Lower lobe of right lung (tissue), 2 donors: ENCODE measurements around the gene RALY. TPM values are rescaled to one million over a fixed set of nuclear protein-coding genes. Genes with fewer than 3 reads are reported as not detected.

ENCODE experiments used
- ATAC-seq, 2 donors: fragments of 200-7000 bp; cut with Tn5 transposase; one replicate each; pipeline ENCODE4 v1.9.1; 2020 to 2022; ENCODE audit warnings: mild to moderate bottlenecking in 2 of 2, moderate library complexity in 2 of 2
- DNase-seq: peaks from one replicate; pipeline ENCODE4 v3.0.0-alpha.2; 2020
- H3K27ac ChIP-seq: fragments of 200-600 bp; one replicate; pipeline ENCODE4 v1.8.0; 2022
- H3K27me3 ChIP-seq: fragments of 200-600 bp; one replicate; pipeline ENCODE4 v1.8.0; 2022; ENCODE audit warnings: low read depth
- H3K36me3 ChIP-seq: fragments of 200-600 bp; one replicate; pipeline ENCODE4 v1.8.0; 2022; ENCODE audit warnings: mild to moderate bottlenecking
- H3K4me1 ChIP-seq: fragments of 200-600 bp; one replicate; pipeline ENCODE4 v1.8.0; 2022
- H3K4me3 ChIP-seq: fragments of 200-600 bp; one replicate; pipeline ENCODE4 v1.8.0; 2022; ENCODE audit warnings: mild to moderate bottlenecking
- H3K9me3 ChIP-seq: fragments of 200-600 bp; one replicate; pipeline ENCODE4 v1.8.0; 2022
- intact Hi-C: fragments of 100-400 bp; cut with DNase I; formaldehyde crosslinking; loops from one replicate; pipeline ENCODE4 v1.11.0; 2022
- total RNA-seq: library from RNA; stranded (reverse); fragmentation: NEBNext Ultra II Directional; extraction: Animal tissue kit (Norgen Biotek cat#: 25700); gene quantifications from one replicate; pipeline ENCODE4 v1.2.1, GENCODE V29; 2021
- TF ChIP-seq, protein P1 (sequence below): fragments of 200-600 bp; IDR thresholded peaks from one replicate; pipeline ENCODE4 v1.8.0; 2022; ENCODE audit warnings: antibody characterized with exemption, mild to moderate bottlenecking
- donor health status: DM: no; HTN: yes; CAD: no; lungs with severe emphysema.

The RALY gene
- total RNA-seq, 1 donor from 2014 or later: 124 TPM

DNA sequence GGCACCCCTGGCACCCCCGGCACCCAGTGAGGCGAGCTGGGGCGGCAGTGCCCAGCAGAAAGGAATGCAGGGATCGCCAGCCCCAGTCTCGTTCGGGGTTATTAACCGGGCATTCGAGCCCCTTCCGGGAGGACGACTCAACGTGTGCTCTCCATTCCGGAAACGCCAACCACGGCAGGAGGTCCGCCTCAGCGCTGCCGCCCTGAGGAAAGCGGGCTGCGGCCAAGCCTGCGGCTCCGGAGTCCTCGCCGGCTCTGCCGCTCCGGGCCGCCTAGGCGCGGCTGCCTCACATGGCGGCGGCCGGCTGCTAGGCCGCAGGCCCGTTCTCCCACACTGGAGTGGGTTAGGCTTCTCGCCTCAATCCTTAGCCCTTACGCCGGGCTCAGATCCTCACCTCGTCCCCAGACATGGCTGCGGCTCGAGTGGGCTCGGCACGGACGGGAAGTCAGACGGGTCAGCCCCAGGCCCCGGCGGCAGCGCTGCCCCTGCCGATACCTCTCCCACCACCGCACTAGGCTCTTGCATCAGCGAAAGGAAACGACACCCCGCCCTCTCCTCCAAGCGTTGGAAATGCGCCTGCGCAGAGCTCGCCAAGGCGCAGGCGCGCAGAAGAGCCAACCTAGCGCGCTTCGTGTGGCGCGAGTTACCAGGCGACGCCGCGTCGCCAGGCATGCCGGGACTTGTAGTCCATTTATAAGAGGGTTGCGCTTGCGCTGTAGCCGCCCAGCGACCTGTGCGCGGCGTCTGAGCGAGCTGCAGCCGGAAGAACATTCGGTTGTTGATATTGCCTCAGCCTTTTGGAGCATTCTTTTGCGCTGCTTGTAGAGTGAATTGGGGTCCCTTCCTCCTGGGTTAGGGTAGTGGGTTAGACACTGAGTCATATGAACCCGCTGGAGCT is 118.2 kb downstream of the RALY start, which contains the start of gene EIF2S2:
EIF2S2 (minus strand) TSS at position 542 of the 898 bp plus-strand sequence; CDS start at position 409, 133 bp downstream.
- no peaks in the 10 kb centered on the region for H3K9me3 ChIP-seq
- peaks cover 21% of the 10 kb centered on the region for H3K36me3 ChIP-seq
- intact Hi-C loops: no loop called here
- TF ChIP-seq, protein P1, sequence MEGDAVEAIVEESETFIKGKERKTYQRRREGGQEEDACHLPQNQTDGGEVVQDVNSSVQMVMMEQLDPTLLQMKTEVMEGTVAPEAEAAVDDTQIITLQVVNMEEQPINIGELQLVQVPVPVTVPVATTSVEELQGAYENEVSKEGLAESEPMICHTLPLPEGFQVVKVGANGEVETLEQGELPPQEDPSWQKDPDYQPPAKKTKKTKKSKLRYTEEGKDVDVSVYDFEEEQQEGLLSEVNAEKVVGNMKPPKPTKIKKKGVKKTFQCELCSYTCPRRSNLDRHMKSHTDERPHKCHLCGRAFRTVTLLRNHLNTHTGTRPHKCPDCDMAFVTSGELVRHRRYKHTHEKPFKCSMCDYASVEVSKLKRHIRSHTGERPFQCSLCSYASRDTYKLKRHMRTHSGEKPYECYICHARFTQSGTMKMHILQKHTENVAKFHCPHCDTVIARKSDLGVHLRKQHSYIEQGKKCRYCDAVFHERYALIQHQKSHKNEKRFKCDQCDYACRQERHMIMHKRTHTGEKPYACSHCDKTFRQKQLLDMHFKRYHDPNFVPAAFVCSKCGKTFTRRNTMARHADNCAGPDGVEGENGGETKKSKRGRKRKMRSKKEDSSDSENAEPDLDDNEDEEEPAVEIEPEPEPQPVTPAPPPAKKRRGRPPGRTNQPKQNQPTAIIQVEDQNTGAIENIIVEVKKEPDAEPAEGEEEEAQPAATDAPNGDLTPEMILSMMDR: no peak
- H3K27me3 ChIP-seq: no peaks in the 10 kb centered on the region
- ATAC-seq: peak; percentile 97
- DNase-seq: peak; percentile 98
- peak within 1 kb of the TSS; percentile 99 for H3K27ac ChIP-seq
- H3K4me3 ChIP-seq: peak within 1 kb of the TSS; percentile 96
- H3K4me1 ChIP-seq: peaks cover 47% of the 10 kb centered on the region

GRCh38 chr20:34112600-34113101 is 118.9 kb downstream of the RALY start:
- Histone ChIP-seq H3K27me3 (no peaks in the 10 kb centered on the region), H3K4me1 (peaks cover 40% of the 10 kb centered on the region), H3K27ac (peak overlapping the region; percentile 99), H3K4me3 (peak overlapping the region; percentile 96), H3K36me3 (peaks cover 19% of the 10 kb centered on the region), H3K9me3 (no peaks in the 10 kb centered on the region)
- intact Hi-C loops: no loop called here
- TF ChIP-seq, protein P1: no peak
- DNase-seq: no peak
- peak in 1 of 2 donors; percentile 1 for ATAC-seq

GRCh38 chr20:34114809-34115208 is 121.1 kb downstream of the RALY start:
- intact Hi-C loops: no loop called here
- H3K4me1 ChIP-seq: peaks cover 18% of the 10 kb centered on the region
- H3K4me3 ChIP-seq: no peak overlapping the region
- no peak overlapping the region for H3K27ac ChIP-seq
- no peak for ATAC-seq
- DNase-seq: no peak
- H3K36me3 ChIP-seq: peaks cover 3% of the 10 kb centered on the region
- H3K27me3 ChIP-seq: no peaks in the 10 kb centered on the region
- TF ChIP-seq, protein P1: no peak
- no peaks in the 10 kb centered on the region for H3K9me3 ChIP-seq

DNA sequence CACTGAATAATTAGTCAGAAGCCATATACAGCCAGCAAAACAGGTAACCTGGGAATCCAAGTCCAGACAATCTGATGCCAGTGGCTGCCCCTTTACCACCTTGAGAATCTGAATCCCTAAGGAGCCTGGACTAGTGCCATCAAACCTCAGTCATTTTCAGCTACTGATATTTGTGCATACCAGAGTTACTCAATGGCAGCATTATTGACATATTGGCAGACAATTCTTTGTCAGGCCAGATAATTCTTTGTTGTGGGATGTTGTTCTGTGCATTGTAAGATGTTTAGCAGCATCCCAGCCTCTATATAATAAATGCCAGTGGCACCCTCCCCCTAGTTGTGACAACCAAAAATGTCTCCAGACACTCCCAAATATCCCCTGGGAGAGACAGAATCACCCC is 121.5 kb downstream of the RALY start:
- TF ChIP-seq, protein P1: no peak
- H3K36me3 ChIP-seq: no peaks in the 10 kb centered on the region
- DNase-seq: no peak
- intact Hi-C loops: no loop called here
- H3K4me3 ChIP-seq: no peak overlapping the region
- H3K9me3 ChIP-seq: no peaks in the 10 kb centered on the region
- H3K27me3 ChIP-seq: no peaks in the 10 kb centered on the region
- ATAC-seq: no peak
- no peak overlapping the region for H3K27ac ChIP-seq
- peaks cover 14% of the 10 kb centered on the region for H3K4me1 ChIP-seq

DNA sequence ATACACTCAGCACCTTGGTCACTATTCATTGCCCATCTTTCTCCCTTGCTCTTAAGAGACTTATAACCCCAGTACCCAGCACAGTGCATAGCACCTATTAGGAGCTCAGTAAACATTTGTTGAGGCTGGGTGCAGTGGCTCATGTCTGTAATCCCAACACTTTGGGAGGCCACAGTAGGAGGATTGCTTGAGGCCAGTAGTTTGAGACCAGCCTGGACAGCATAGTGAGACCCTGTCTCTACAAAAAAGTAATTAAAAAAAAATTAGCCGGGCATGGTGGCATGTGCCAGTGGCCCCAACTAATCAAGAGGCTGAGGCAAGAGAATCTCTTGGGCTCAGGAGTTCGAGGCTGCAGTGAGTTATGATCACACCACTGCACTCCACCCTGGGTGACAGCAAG is 126.5 kb downstream of the RALY start:
- Histone ChIP-seq H3K9me3 (no peaks in the 10 kb centered on the region), H3K4me1 (no peaks in the 10 kb centered on the region), H3K27me3 (no peaks in the 10 kb centered on the region), H3K4me3 (no peak overlapping the region), H3K27ac (no peak overlapping the region), H3K36me3 (no peaks in the 10 kb centered on the region)
- intact Hi-C loops: no loop called here
- DNase-seq: no peak
- TF ChIP-seq, protein P1: no peak
- no peak for ATAC-seq
